Activated CD4-positive, alpha-beta T cell treated with anti-CD3 and anti-CD28 coated beads for 24 hours (primary cell): ENCODE data around the gene STPG4.
A peak's percentile ranks its signal among the peaks of the same experiment; 100 is the strongest.

Source experiments
- DNase-seq, 2 donors: peaks; one replicate each; pipeline ENCODE4 v3.0.0-alpha.2; 2020; ENCODE audit warnings: low read depth in 2 of 2

Gene STPG4

DNA sequence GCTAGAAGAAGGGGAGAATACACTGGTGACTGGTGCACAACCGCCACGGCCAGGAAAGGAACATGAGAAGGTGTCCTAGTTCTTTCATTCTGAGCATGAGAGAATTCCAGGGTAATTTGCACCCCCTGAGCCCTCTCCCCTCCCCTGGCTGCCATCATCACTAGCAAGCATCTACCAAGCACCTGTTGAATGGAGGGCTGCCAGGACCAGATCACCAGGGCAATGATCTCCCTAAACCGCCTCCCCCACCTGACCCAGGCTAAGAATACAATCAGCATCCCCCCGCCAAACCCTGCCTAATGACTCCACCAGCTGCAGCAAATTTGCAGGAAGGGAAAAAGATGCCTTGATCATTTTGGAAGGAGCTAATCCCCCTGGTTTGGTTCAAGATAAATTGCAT lies 100.2 kb downstream of the STPG4 start:
- DNase-seq = no peak

DNA sequence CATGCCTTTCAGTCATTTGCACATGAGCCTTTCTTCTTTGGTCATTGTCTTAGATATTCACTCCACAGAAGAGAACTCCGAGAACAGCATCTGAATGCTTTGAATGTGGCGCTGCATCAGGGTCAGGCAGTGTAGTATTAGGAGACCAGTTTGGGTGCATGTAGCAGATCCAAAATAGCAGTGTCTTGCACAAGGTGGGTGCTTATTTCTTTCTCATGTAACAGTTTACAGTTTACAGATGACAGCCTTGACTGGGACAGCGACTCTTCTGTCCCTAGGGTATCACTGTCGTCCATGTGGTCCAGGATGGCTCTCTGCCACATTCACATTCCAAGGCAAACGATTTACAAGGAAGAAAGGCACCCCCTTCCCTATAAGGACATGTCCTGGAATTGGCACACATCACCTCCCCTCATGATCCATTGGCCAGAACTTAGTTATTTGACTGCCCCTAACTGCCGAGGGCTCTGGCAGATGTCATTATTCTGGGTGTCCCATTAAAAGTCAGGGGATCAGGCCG lies 101.0 kb downstream of the STPG4 start:
- no peak for DNase-seq

GRCh38 chr2:47052847-47053246 lies 102.3 kb downstream of the STPG4 start:
- DNase-seq = no peak

DNA sequence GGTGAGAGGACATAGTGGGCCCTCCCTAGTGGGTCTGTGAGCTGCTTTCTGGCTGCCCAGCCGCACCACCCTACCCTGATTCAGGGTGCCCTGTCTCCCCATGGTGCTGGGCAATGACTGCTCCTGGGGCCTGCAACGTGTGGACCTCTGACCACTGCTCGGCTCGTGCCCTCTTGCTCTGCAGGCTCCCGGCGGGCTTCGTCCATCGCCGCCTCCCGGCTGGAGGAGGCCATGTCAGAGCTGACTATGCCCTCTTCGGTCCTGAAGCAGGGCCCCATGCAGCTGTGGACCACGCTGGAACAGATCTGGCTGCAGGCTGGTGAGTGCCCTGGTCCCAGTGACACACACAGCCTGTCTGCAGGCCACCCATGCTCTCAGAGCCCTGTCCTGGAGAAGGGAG lies 103.5 kb downstream of the STPG4 start:
- DNase-seq = no peak

- DNase-seq = no peak
Measured at GRCh38 chr2:47050762-47051161, 104.3 kb downstream of the STPG4 start.

GRCh38 chr2:47050021-47050760 lies 104.9 kb downstream of the STPG4 start:
- no peak for DNase-seq

- no peak for DNase-seq
Measured at GRCh38 chr2:47049502-47049901, 105.6 kb downstream of the STPG4 start.

DNA sequence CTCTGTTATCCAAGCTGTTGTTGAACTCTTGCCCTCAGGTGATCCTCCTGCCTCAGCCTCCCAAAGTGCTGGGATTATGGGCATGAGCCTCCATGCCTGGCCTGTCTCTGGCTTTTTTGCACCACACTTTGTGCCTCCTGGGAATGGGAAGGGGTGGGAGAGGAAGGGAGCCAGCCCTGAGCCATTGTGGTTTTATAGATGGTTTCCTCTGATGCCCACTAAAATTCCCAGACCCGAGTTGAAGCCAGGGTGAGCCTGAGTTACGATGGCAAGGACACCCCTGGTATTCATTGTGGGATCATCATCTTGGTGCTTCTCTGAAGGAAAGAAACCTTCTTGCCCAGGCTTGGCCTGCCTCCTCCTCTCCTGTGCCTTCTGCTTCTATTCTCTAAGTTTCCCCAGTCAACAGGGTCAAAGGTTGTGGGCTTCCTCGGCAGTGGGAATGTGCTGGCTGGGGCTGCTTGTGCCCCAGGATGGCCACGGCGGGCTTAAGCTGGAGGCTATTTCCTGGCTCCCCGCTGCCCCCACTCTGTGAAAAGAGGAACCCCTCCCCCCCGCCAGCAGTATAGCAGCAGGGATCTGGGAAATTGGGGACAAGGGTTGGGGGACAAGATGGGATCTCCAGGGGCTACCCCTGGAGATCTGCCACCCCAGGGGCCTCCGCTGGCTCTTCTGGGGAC lies 106.2 kb downstream of the STPG4 start:
- no peak for DNase-seq

DNA sequence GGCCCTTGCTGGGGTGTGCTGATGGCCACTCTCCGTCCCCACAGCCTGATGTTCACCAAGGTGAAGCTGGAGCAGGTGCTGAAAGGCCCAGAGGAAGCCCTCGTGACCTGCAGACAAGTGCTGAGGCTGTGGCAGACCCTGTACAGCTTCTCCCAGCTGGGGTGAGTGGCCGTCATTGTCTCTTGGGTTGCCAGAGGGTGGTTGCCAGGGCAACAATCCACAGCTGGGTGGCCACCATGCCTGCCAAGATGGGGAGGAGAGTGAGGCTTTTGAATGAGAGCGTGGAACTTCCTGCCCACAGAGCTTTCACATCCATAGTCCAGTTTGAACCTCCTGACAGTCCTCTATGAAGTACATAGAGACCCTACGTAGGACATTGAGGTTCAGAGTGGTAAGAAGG lies 108.8 kb downstream of the STPG4 start:
- no peak for DNase-seq

DNA sequence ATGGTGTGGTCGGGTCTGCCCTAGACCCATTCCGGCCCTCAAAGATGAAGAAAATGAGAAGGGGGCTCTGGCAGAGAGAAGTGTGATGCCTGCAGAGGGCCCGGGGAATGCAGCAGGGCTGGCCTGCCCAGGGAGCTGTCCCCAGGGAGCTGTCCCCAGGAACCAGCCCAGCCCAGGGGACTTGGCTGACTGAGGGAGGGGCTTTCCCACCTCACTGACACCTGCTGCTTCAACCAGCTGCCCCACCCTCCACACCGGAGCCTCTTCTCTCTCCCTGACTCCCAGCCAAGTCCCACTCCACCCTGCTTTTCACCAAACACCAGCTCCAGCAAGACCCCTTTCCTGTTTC lies 111.2 kb downstream of the STPG4 start:
- DNase-seq = no peak

GRCh38 chr2:47043142-47043890 lies 111.8 kb downstream of the STPG4 start:
- no peak for DNase-seq

- DNase-seq = no peak
Measured at GRCh38 chr2:47041891-47042684, 113.0 kb downstream of the STPG4 start.

- DNase-seq = no peak
Measured at GRCh38 chr2:47041063-47041462, 114.0 kb downstream of the STPG4 start.

DNA sequence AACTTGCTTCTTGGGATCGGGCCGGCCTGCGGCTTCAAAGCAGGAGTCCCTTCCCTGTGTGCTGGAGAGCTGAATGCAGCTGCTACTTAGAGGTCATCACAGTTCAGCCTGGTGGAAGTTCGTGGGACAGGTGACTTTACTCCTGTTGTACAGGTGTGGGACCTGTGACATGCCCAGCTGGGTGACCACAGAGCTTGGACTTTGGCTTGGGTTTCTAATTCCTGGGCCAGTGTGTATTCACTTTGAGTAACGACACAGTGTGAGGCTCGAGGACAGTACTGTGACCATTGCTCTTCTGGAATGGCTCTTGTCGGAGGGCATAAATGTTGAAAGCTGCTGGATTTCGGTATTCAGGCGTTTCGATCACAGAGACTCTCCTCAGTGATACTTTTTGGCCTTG lies 114.5 kb downstream of the STPG4 start:
- DNase-seq = no peak

- no peak for DNase-seq
Measured at GRCh38 chr2:47039913-47040562, 115.1 kb downstream of the STPG4 start.

DNA sequence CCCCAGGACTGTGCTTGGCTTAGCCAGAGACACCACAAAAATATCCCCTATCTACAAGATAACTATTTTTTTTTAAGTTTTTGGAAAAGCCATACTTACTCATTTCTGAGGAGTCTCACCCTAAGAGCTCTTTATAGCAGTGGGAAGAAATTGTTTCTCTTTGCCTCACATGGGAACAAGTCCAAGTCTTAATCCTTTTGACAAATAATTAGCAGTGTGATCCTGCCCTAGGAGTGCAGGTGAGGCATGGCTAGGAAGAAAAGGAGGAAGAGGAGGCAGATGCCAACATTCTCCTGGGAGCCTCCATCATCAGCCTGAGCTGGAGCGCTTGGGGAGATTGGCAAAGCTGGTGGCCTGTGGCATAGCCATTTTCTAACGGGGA lies 115.6 kb downstream of the STPG4 start:
- no peak for DNase-seq

DNA sequence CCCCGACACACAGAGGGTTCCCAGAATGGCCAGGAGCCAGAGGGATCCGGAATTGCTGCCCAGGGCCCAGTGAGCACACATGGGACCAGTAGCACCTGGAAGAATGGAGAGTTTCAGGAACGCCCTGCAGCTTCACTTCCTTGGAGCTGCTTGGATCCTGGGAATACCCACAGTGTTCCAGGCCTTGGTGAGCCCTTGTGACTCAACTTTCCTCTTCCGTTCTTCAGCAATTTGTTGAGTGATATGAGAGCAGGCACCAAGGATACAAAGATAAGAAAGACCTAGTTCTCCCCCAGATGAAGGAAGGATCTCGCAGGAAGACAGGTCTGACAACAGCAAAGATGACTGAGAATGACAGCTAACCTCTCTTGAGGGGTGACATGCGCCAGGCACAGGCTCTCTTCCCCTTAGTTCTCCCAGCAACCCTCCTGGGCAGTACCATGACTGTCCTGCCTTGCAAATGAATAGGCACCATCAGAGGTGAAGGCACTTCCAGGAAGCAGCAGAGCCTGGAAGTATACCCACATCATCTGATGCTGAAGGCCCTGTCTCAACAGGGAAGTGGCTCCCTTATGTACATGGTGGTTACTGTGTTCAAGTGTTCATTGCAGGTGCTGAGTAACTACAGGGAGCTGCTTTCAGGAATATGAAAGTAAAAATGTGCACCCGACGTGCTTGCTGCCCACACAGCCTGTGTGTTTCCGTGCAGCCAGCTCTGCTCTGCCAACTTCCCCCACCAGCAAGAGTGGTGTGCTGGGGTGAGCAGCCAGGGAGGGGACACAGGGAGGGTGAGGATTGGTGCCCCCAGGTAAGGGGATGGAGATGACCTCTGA lies 116.2 kb downstream of the STPG4 start:
- DNase-seq = peak; percentile 3 to 6

GRCh38 chr2:47037678-47038077 lies 117.4 kb downstream of the STPG4 start:
- DNase-seq = no peak
